MM.1S (cell line): ENCODE data around the gene RAI2.

Experiments used
- DNase-seq: peaks from one replicate; pipeline ENCODE4 v3.0.0-alpha.2; 2015
- H2AFZ ChIP-seq: fragments of 300-600 bp; sonication (generic); 2 replicates; pipeline ENCODE4 v1.6.0; 2016; ENCODE audit warnings: antibody characterized with exemption, low read length
- H3F3A ChIP-seq: fragments of 300-600 bp; sonication (generic); 2 replicates; pipeline ENCODE4 v1.6.1; 2016; ENCODE audit warnings: mild to moderate bottlenecking, antibody characterized with exemption, low read length, moderate library complexity, mixed read lengths; ENCODE audit not compliant: insufficient read depth
- H3K27ac ChIP-seq: fragments of 300-600 bp; sonication (generic); 2 replicates; pipeline ENCODE4 v1.5.1; 2016; ENCODE audit warnings: mild to moderate bottlenecking, low read length
- H3K27me3 ChIP-seq: fragments of 300-600 bp; sonication (generic); replicated peaks from 2 replicates; pipeline ENCODE4 v1.6.0; 2016; ENCODE audit warnings: low read length; ENCODE audit not compliant: insufficient read depth
- H3K36me3 ChIP-seq: fragments of 300-600 bp; sonication (generic); replicated peaks from 2 replicates; pipeline ENCODE4 v1.6.1; 2016; ENCODE audit warnings: mild to moderate bottlenecking, low read length, mixed read lengths; ENCODE audit not compliant: insufficient read depth
- H3K4me1 ChIP-seq: fragments of 300-600 bp; sonication (generic); 2 replicates; pipeline ENCODE4 v1.6.1; 2016; ENCODE audit warnings: low read length, mixed read lengths
- H3K4me2 ChIP-seq: fragments of 300-600 bp; sonication (generic); 2 replicates; pipeline ENCODE4 v1.6.0; 2016; ENCODE audit warnings: low read depth, low read length
- H3K4me3 ChIP-seq: fragments of 300-600 bp; sonication (generic); 2 replicates; pipeline ENCODE4 v1.5.1; 2016; ENCODE audit warnings: low read length, mixed read lengths
- H3K79me2 ChIP-seq: fragments of 300-600 bp; sonication (generic); 2 replicates; pipeline ENCODE4 v1.6.1; 2016; ENCODE audit warnings: mixed run types, low read length, mixed read lengths
- H3K9ac ChIP-seq: fragments of 300-600 bp; sonication (generic); 2 replicates; pipeline ENCODE4 v1.6.1; 2016; ENCODE audit warnings: low read length, mixed read lengths
- H3K9me2 ChIP-seq: fragments of 300-600 bp; sonication (generic); replicated peaks from 2 replicates; pipeline ENCODE4 v1.6.1; 2016; ENCODE audit warnings: mild to moderate bottlenecking, low read length, mixed read lengths; ENCODE audit not compliant: insufficient read depth
- H3K9me3 ChIP-seq: fragments of 300-600 bp; sonication (generic); replicated peaks from 2 replicates; pipeline ENCODE4 v1.6.1; 2016; ENCODE audit warnings: mild to moderate bottlenecking, low read length, mixed read lengths; ENCODE audit not compliant: insufficient read depth
- H4K20me1 ChIP-seq: fragments of 300-600 bp; sonication (generic); 2 replicates; pipeline ENCODE4 v1.6.1; 2016; ENCODE audit warnings: mild to moderate bottlenecking, low read length, moderate library complexity, mixed read lengths; ENCODE audit not compliant: insufficient read depth
- CTCF ChIP-seq: fragments of 300-600 bp; sonication (generic); IDR thresholded peaks from 2 replicates; pipeline ENCODE4 v1.5.1; 2016; ENCODE audit warnings: antibody characterized with exemption, low read length, mixed read lengths
- EZH2 ChIP-seq: fragments of 300-600 bp; sonication (generic); optimal IDR thresholded peaks from 2 replicates; pipeline ENCODE3; 2017; ENCODE audit warnings: low read depth, mild to moderate bottlenecking, antibody characterized with exemption, low read length, mixed read lengths
- EZH2phosphoT487 ChIP-seq: fragments of 300-600 bp; sonication (generic); IDR thresholded peaks from 2 replicates; pipeline ENCODE4 v1.6.1; 2018; ENCODE audit warnings: antibody characterized with exemption, low read length

Gene RAI2

DNA sequence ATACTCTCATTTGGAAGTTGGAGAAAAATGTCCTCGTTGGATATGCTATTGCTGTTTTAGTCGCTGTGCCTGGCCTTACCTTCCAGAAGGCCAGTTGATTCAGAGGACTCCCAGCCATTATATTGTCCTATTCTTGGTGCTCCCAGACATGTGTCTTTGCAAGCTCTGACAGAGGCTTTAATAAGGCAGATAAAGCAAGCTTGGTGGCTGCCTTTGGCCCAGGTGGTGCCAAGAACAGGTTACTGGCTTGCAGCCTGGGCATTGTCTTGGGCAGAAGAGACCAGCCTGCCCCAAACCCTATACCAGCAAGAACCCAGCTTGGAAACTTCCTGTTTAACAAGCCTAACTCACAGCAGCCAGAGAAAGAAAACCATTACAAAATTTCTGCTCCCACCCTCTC lies 16.9 kb downstream of the RAI2 start:
- Histone ChIP-seq H3K4me2 (no peak overlapping the region), H3K36me3 (no peaks in the 10 kb centered on the region), H3K4me1 (no peaks in the 10 kb centered on the region), H4K20me1 (no peaks in the 10 kb centered on the region), H3K79me2 (no peaks in the 10 kb centered on the region), H3K27me3 (no peaks in the 10 kb centered on the region), H3K9me3 (no peaks in the 10 kb centered on the region), H3K4me3 (no peak overlapping the region), H3K9ac (no peak overlapping the region), H2AFZ (no peak overlapping the region), H3K9me2 (no peaks in the 10 kb centered on the region), H3F3A (no peaks in the 10 kb centered on the region), H3K27ac (no peak overlapping the region)
- no peak for TF ChIP-seq CTCF
- TF ChIP-seq EZH2phosphoT487 = no peak
- TF ChIP-seq EZH2 = no peak
- no peak for DNase-seq

DNA sequence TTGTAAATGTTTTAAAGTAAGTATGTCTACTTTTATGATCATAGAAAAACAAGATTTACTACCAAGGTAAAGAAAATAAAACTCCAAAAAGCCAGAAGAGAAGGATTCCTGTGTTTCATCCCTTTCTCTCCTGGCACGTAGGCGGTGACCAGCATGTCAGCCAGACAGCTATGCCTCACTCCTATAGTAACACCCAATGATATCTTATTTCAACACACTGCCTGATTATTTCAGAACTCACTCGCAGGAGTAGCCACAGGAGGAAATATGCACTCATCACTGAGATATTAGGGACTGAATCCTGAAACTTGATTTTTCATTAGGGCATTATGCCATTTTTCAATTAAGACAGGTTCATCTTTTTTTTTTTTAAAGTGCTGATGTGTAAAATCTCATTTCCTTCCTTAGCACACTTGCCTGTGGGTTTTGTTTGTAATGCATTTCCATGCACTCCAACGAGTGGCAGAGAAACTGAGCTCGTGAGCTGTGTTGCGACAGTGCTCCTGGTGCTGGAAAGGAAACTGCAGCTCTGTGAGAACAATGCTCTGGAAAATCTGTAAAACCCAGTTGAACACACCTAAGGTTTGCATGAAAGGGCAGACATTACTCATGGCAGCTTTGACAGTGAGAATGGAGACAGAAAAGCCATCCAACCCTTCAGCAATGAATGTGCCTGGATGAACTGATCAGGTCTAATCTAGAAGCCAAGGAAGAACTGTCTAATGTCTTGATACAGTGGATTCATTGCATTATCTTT lies 18.2 kb downstream of the RAI2 start:
- no peaks in the 10 kb centered on the region for H3K9me3 ChIP-seq
- no peaks in the 10 kb centered on the region for H3K36me3 ChIP-seq
- no peaks in the 10 kb centered on the region for H3K79me2 ChIP-seq
- TF ChIP-seq EZH2phosphoT487 (no peak), CTCF (no peak), EZH2 (no peak)
- H3K4me2 ChIP-seq = no peak overlapping the region
- H3K4me1 ChIP-seq = no peaks in the 10 kb centered on the region
- H3K9ac ChIP-seq = no peak overlapping the region
- no peak overlapping the region for H2AFZ ChIP-seq
- no peak overlapping the region for H3K4me3 ChIP-seq
- no peak for DNase-seq
- H3K27ac ChIP-seq = no peak overlapping the region
- H4K20me1 ChIP-seq = no peaks in the 10 kb centered on the region
- no peaks in the 10 kb centered on the region for H3F3A ChIP-seq
- H3K9me2 ChIP-seq = no peaks in the 10 kb centered on the region
- no peaks in the 10 kb centered on the region for H3K27me3 ChIP-seq

DNA sequence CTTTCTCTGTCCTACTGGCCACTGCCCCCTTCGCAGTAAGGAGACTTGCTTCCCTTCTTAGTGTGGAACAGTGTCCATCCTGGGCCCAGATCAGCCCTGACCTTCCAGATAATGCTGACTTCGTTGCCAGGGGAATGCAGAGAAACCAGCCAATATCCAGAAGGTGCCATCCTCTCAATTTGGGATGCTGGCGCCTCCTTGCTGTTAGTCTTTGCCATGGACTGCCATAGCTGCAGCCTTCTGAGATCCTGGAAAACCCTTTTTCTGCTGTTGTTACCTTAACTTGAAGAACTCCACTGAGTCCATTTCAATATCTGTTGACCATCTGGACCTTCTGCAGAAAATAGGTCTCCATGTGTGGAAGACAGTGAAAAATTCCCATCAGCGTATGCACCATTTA lies 21.8 kb downstream of the RAI2 start:
- no peaks in the 10 kb centered on the region for H3K9me3 ChIP-seq
- no peak overlapping the region for H3K27ac ChIP-seq
- no peaks in the 10 kb centered on the region for H3F3A ChIP-seq
- no peak overlapping the region for H2AFZ ChIP-seq
- no peak for DNase-seq
- no peaks in the 10 kb centered on the region for H3K9me2 ChIP-seq
- H4K20me1 ChIP-seq = no peaks in the 10 kb centered on the region
- H3K4me3 ChIP-seq = no peak overlapping the region
- no peak for TF ChIP-seq EZH2
- no peak overlapping the region for H3K9ac ChIP-seq
- H3K79me2 ChIP-seq = no peaks in the 10 kb centered on the region
- H3K4me1 ChIP-seq = no peaks in the 10 kb centered on the region
- H3K36me3 ChIP-seq = no peaks in the 10 kb centered on the region
- no peak overlapping the region for H3K4me2 ChIP-seq
- no peaks in the 10 kb centered on the region for H3K27me3 ChIP-seq

DNA sequence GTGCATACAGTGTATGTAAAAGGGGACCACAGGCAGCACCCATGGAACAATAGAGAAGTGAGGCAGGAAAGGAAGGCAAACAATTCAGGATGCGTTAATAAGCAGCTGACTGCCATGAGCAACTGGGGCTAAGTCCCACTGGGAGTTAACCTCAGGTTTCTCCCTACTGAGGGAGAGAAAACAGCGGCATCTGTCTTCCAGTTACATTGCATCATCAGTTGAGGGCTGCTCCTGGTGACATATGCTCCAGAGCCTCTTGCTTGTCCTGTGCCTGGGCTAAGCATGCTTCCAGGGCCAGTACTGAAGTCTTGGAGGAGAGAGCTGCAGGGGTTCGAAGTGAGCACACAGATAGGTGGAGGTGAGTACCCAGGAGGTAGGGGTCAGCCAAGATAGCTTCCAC lies 24.3 kb downstream of the RAI2 start:
- H3K9ac ChIP-seq = no peak overlapping the region
- no peak for TF ChIP-seq EZH2phosphoT487
- no peak for TF ChIP-seq CTCF
- no peak for TF ChIP-seq EZH2
- H3F3A ChIP-seq = no peaks in the 10 kb centered on the region
- no peak overlapping the region for H3K4me3 ChIP-seq
- no peaks in the 10 kb centered on the region for H3K79me2 ChIP-seq
- H4K20me1 ChIP-seq = no peaks in the 10 kb centered on the region
- no peak for DNase-seq
- no peaks in the 10 kb centered on the region for H3K9me3 ChIP-seq
- H3K9me2 ChIP-seq = no peaks in the 10 kb centered on the region
- H3K4me2 ChIP-seq = no peak overlapping the region
- H3K27ac ChIP-seq = no peak overlapping the region
- H3K27me3 ChIP-seq = no peaks in the 10 kb centered on the region
- H3K4me1 ChIP-seq = no peaks in the 10 kb centered on the region
- no peak overlapping the region for H2AFZ ChIP-seq
- no peaks in the 10 kb centered on the region for H3K36me3 ChIP-seq
